Ramos (cell line): ENCODE data around the gene AMACR.

Experiments used
- in situ Hi-C: fragments of 300-500 bp; cut with MboI; formaldehyde crosslinking; loops from one replicate; pipeline ENCODE4 v1.14.3; 2022; ENCODE audit warnings: low sequenced_read_pairs; ENCODE audit not compliant: unreplicated experiment

The AMACR gene

DNA sequence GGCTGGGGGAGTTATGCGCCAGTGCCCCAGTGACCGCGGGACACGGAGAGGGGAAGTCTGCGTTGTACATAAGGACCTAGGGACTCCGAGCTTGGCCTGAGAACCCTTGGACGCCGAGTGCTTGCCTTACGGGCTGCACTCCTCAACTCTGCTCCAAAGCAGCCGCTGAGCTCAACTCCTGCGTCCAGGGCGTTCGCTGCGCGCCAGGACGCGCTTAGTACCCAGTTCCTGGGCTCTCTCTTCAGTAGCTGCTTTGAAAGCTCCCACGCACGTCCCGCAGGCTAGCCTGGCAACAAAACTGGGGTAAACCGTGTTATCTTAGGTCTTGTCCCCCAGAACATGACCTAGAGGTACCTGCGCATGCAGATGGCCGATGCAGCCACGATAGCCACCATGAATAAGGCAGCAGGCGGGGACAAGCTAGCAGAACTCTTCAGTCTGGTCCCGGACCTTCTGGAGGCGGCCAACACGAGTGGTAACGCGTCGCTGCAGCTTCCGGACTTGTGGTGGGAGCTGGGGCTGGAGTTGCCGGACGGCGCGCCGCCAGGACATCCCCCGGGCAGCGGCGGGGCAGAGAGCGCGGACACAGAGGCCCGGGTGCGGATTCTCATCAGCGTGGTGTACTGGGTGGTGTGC, 71.4 kb downstream of the AMACR start, which contains the start of gene RXFP3:
Gene RXFP3, plus strand, starts transcription at position 6 of the 636 bp plus-strand sequence. Its CDS starts 355 bp downstream, at position 361.
- in situ Hi-C loops = loop anchor here (10.0 kb wide), 1 partner anchor 502 kb away; no protein-coding TSS in a partner anchor
